Activated naive CD4-positive, alpha-beta T cell treated with anti-CD3 and anti-CD28 coated beads, Interleukin-2, amount 50 U/mL, for 16 hours (primary cell): ENCODE data around the gene SPAG5.

Experiments used
- DNase-seq: peaks from one replicate; pipeline ENCODE4 v3.0.0-alpha.2; 2020

The SPAG5 gene, protein sequence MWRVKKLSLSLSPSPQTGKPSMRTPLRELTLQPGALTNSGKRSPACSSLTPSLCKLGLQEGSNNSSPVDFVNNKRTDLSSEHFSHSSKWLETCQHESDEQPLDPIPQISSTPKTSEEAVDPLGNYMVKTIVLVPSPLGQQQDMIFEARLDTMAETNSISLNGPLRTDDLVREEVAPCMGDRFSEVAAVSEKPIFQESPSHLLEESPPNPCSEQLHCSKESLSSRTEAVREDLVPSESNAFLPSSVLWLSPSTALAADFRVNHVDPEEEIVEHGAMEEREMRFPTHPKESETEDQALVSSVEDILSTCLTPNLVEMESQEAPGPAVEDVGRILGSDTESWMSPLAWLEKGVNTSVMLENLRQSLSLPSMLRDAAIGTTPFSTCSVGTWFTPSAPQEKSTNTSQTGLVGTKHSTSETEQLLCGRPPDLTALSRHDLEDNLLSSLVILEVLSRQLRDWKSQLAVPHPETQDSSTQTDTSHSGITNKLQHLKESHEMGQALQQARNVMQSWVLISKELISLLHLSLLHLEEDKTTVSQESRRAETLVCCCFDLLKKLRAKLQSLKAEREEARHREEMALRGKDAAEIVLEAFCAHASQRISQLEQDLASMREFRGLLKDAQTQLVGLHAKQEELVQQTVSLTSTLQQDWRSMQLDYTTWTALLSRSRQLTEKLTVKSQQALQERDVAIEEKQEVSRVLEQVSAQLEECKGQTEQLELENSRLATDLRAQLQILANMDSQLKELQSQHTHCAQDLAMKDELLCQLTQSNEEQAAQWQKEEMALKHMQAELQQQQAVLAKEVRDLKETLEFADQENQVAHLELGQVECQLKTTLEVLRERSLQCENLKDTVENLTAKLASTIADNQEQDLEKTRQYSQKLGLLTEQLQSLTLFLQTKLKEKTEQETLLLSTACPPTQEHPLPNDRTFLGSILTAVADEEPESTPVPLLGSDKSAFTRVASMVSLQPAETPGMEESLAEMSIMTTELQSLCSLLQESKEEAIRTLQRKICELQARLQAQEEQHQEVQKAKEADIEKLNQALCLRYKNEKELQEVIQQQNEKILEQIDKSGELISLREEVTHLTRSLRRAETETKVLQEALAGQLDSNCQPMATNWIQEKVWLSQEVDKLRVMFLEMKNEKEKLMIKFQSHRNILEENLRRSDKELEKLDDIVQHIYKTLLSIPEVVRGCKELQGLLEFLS

DNA sequence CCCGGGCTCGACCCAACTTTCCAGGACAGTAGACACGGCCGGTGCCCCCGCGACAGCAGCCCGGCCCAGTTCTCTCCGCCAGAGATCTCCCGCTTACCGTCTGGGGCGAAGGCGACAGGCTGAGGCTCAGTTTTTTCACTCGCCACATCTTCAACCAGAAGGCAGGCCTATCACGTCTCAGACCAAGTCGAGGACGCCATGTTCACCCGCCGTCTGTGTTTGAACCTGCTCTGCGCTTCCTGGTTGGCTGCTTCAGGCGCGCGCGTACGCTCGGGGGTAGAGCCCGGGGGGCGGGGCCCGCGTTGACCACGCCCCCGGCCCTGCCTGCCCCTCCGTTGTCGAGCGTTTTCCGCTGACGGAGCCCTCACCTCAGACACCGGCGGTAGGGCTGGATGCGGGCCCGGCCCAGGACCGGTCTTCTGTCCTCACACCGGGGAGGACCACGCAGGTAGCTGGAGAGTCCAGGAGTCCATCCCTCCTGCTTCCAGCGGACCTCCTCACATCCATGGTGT is at the start of gene SPAG5:
Gene SPAG5, minus strand, starts transcription at position 227 of the 512 bp plus-strand sequence. Its CDS starts 79 bp downstream, at position 148.
- DNase-seq = peak; percentile 94

DNA sequence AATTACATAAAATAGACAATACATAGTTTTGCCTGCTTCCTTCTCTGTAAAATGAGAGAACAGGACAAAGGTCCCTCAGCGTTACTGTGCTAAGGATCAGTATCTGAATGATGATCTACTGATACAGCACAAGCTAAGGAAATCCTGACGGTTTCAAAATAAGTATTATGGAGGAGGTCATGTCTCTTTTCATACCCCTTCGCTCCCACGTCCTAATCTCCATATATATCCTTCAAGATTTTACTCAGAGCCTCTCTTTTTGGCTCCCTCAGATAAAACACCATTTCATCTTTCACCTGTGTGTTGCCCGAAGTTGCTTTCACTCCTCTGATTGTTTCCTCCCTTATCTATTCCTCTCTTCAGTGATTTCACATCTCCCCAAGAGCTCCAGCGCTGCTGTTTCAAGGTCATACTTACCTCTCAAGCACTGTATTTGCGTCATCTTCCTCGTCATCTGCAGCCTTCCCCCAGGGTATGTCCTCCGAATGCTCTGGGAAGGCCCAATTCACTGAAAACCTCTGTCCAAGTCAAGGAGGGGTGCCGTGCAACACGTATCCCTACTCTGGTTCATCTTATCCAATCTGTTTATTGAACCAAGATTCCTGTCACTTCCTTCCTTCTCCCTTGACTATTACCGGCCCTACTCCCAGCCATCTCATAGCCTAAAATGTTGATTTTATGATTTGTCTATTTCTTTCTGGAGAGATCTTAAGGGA is 47.4 kb upstream of the SPAG5 start:
- no peak for DNase-seq

- no peak for DNase-seq
Measured at GRCh38 chr17:28645576-28645939, 46.7 kb upstream of the SPAG5 start.

GRCh38 chr17:28644787-28645575 is 46.2 kb upstream of the SPAG5 start, which contains the start of gene BLTP2:
TSS of gene BLTP2 (minus strand) at chr17:28645158. CDS start at chr17:28645056, 102 bp downstream.
- peak; percentile 97 for DNase-seq

- peak; percentile 29 for DNase-seq
Measured at GRCh38 chr17:28643983-28644786, 45.4 kb upstream of the SPAG5 start.

DNA sequence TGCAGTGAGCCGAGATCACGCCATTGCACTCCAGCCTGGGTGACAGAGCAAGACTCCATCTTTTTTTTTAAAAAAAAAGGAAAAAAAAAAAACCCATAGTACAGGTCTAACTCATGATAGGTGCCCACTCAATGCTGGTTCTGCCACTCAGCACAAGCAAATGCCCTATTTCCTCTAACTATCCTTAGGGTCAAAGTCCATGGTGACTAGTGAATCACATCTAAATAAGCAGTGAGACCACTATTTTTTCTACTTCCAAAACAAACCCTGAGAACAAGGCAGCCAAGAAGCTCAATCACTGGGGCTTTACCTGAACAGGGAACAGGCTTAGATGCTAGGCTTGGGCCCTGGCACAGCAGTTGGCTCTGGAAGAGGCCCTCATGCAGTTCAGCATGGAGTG is 42.8 kb upstream of the SPAG5 start:
- DNase-seq = no peak

DNA sequence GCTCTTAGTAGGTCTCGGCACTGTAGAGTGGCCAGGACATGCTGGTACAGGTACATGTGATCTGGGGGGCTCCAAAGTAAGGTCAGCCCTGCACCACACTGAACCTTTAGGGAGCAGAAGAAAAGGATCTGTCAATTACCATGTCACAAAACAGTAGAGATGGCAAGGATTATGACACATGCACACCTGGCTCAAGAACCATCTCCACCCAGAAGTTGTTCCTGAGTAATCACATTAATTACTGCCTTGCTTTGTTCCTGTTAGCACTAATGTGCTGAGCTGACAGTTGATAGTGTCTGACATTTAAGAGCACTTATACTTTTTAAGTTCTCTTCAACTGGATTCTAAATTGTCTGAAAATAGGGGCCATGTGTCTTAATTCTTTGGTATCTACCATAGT is 36.7 kb upstream of the SPAG5 start:
- no peak for DNase-seq

DNA sequence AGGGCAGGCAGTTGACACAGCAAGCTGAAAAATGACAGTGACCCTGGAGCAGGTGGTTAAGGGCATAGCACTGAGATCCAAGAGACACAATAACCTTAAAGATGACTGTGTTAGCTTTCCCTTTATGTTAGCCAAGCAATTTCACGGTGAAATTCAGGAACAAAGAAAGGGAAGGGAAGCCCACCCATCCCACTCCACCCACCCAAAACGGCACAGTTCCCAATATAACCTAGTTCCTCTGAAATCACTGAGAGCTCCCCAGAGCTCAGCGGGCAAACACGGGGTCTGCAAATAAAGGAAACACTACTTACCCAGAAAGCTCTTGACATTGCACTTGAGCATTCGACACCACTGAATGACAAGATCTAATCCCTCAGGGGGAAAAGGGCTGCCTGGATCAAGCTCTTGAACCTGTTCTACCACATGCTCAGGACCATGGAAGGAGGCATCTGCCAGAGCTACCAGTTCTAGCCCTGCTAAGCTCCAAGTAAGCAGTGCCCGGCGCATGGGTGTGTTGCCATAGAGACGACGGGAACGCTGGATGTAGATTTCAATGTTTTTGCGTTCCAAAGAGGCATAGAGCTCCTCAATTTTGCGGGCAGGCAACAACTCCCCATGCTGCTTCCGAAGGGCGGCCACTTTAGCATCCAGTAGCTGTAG is 35.5 kb upstream of the SPAG5 start:
- DNase-seq = no peak

DNA sequence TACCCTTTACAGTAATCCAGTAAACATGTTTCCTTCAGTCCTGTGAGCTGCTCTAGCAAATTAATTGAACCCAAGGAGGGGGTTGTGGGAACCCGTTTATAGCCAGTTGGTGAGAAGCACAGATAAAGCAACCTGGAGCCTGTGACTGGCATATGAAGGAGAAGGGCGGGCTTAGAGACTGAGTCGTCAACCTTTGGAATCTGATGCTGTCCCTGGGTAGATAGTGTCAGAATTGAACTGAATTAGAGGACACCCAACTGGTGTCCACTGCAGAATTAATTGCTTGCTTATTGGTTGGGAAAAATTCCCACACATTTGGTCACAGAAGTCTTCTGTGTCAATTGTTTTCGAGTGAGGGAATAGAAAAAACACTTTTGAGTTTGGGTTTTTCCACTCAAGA is 28.0 kb upstream of the SPAG5 start:
- no peak for DNase-seq

DNA sequence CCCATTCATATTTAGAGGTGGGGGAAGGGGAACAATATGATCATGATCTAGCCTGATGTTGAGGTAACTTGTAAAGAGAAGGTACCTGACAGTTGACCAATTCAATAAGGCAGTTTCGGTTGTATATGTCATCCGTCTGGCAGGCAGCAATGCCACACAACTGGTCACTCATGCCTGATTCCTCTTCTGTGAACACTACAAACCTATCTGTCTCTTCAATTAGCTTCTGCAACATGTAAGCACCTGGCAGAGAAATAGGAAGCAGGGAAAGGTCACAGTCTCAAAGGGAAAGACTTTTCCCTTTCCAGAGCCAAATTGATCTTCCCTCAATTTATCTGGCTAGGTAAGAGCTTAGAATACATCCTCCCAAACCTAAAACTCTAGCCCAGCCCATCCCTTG is 25.3 kb upstream of the SPAG5 start:
- no peak for DNase-seq

GRCh38 chr17:28623696-28624095 is 24.9 kb upstream of the SPAG5 start:
- no peak for DNase-seq

DNA sequence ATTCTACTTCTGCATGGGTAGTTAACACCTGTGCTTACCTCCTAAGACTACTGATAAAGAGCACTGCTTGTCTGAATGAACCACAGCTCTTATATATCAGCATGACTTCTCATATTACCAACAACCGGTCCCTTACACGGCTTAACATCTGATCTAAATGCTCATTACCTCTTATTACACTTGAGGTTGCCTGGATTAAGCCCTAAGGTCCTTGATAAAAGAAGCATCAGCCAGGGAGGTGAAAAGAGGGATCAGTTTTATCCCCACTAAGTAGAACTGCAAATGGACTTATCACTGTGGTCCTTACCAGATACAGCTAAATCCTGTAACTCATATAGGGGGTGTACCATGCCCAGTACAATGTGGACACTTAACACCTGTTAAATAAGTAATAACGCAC is 23.4 kb upstream of the SPAG5 start:
- DNase-seq = no peak

- DNase-seq = no peak
Measured at GRCh38 chr17:28620010-28620409, 21.2 kb upstream of the SPAG5 start.

DNA sequence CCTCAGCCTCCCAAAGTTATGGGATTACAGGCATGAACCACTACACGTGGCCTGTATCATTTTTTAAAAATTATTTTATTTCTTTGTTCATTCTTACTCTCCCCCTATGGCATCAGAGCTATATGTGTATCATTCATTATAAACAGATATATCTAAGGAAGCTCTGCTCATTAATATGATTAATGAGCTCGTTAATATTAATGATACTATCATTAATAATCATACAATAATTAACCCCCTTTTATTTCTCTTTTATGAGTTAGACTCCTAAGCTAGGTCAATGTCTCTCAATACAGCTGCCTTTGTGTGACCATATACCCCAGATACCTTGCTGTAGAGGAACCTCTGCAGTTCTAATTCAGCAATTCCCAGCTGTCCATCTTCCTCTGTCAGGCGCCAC is 19.6 kb upstream of the SPAG5 start:
- no peak for DNase-seq

DNA sequence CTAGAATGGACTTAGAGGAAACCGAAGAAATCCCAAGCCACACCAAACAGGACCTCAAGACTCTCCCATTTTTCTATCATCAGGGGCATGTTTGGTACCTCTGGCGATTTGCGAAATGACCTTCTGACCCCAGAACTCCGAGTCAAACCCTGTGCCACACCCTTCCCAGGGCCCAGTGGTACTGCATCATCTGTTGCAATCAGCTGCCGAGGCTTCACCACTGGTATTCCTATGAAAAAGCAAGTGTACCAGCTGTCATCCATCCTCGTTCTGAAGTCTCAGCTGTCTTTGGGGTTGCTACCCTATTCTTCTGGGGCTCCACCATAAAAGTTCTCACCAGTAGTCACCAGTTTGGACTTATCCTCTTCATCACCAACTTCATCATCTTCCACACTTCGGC is 17.5 kb upstream of the SPAG5 start:
- no peak for DNase-seq

DNA sequence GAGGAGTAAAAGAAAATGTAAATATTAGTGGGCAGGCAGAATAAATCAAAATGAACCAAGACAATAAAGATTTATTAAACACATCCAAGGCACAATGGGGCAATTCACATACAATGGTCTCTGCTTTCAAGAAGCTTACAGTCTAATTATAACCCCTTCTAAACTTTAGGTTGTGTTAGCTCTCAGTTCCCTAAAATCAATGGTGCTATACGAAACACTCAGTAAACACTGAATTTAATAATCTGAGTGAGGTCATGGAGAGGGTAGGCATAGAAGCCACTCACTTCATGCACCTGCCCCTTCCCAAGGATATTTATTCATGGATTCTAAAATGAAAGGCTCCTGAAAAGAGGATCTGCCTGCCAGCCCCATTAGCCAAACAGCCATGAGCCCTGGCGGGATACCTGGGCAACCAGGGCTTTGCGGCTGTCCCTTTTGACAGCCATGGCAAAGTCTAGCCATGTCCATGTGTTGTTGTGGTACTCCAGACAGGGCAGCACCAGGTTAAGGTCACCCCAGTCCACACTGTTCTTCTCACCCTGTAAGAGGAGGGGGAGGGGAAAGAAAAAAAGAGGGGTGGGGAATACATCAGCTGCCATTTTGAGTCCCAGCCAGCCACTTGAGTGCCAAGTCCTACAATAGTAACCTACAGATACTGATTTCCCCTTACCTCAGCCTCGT is 16.6 kb upstream of the SPAG5 start:
- DNase-seq = no peak

GRCh38 chr17:28613931-28614381 is 15.1 kb upstream of the SPAG5 start, which contains the start of gene RSKR:
TSS of gene RSKR (minus strand) at chr17:28614185. CDS start at chr17:28614161, 24 bp downstream.
- no peak for DNase-seq

- DNase-seq = peak; percentile 40
Measured at GRCh38 chr17:28612936-28613872, 14.4 kb upstream of the SPAG5 start.
